Astrocyte (in vitro differentiated cells and primary cell): ENCODE results near the gene DUSP28. TPM values are rescaled to one million over a fixed set of nuclear protein-coding genes. Genes with fewer than 3 reads are reported as not detected.
A peak's percentile ranks its signal among the peaks of the same experiment; 100 is the strongest.

ENCODE experiments used
- DNase-seq: peaks from one replicate; pipeline ENCODE4 v3.0.0-alpha.2; 2010; ENCODE audit warnings: low read depth
- FAIRE-seq: peaks from 2 replicates; lab custom pipeline; 2011; peaks lifted over from hg19 to GRCh38; lab: Jason Lieb, UNC
- H2AFZ ChIP-seq: 2 replicates; pipeline ENCODE4 v1.6.0; 2012; ENCODE audit warnings: low read depth, low read length, inconsistent platforms
- H3K27ac ChIP-seq: 2 replicates; pipeline ENCODE4 v1.5.1; 2011; ENCODE audit warnings: low read depth, low read length, inconsistent platforms
- H3K27me3 ChIP-seq: 2 replicates; pipeline ENCODE4 v1.6.0; 2011; ENCODE audit warnings: low read length, inconsistent platforms; ENCODE audit not compliant: insufficient read depth
- H3K36me3 ChIP-seq: 2 replicates; pipeline ENCODE4 v1.5.1; 2011; ENCODE audit warnings: low read length, inconsistent platforms; ENCODE audit not compliant: insufficient read depth
- H3K4me1 ChIP-seq: 2 replicates; pipeline ENCODE4 v1.5.1; 2011; ENCODE audit warnings: low read length, inconsistent platforms; ENCODE audit not compliant: insufficient read depth
- H3K4me2 ChIP-seq: 2 replicates; pipeline ENCODE4 v1.6.0; 2012; ENCODE audit warnings: low read length, inconsistent platforms
- H3K4me3 ChIP-seq: 2 replicates; pipeline ENCODE4 v1.5.1; 2011; ENCODE audit warnings: low read depth, mild to moderate bottlenecking, low read length, inconsistent platforms; ENCODE audit not compliant: insufficient read depth
- H3K79me2 ChIP-seq: 2 replicates; pipeline ENCODE4 v1.6.0; 2012; ENCODE audit warnings: mild to moderate bottlenecking, low read length, inconsistent platforms; ENCODE audit not compliant: insufficient read depth
- H3K9ac ChIP-seq: 2 replicates; pipeline ENCODE4 v1.6.0; 2012; ENCODE audit warnings: mild to moderate bottlenecking, low read length, inconsistent platforms
- H3K9me3 ChIP-seq: 2 replicates; pipeline ENCODE4 v1.5.1; 2012; ENCODE audit warnings: low read depth, mild to moderate bottlenecking, low read length, inconsistent platforms; ENCODE audit not compliant: insufficient read depth
- H4K20me1 ChIP-seq: 2 replicates; pipeline ENCODE4 v1.6.0; 2012; ENCODE audit warnings: low read length, inconsistent platforms; ENCODE audit not compliant: insufficient read depth
- H3K27ac Mint-ChIP-seq: one replicate; pipeline ENCODE4 v1.8.0; 2021; ENCODE audit warnings: mild to moderate bottlenecking, mixed read lengths; ENCODE audit not compliant: unreplicated experiment
- H3K27me3 Mint-ChIP-seq: one replicate; pipeline ENCODE4 v1.8.0; 2021; ENCODE audit warnings: low read depth, mixed read lengths; ENCODE audit not compliant: unreplicated experiment
- H3K36me3 Mint-ChIP-seq: one replicate; pipeline ENCODE4 v1.8.0; 2021; ENCODE audit warnings: low read depth, mixed read lengths; ENCODE audit not compliant: unreplicated experiment
- H3K4me1 Mint-ChIP-seq: one replicate; pipeline ENCODE4 v1.8.0; 2021; ENCODE audit warnings: low read depth, mixed read lengths; ENCODE audit not compliant: unreplicated experiment
- H3K4me3 Mint-ChIP-seq: one replicate; pipeline ENCODE4 v1.8.0; 2021; ENCODE audit warnings: mild to moderate bottlenecking, moderate library complexity, mixed read lengths; ENCODE audit not compliant: unreplicated experiment
- H3K9me3 Mint-ChIP-seq: one replicate; pipeline ENCODE4 v1.8.0; 2021; ENCODE audit warnings: mild to moderate bottlenecking, mixed read lengths; ENCODE audit not compliant: unreplicated experiment
- EZH2 ChIP-seq: IDR thresholded peaks from 2 replicates; pipeline ENCODE4 v1.6.1; 2012; ENCODE audit warnings: mild to moderate bottlenecking, low read length, inconsistent platforms; ENCODE audit not compliant: insufficient read depth
- total RNA-seq: library from RNA; stranded (reverse); gene quantifications from 2 replicates; pipeline ENCODE4 v1.2.1, GENCODE V29; 2021
- TF ChIP-seq, protein P1 (sequence below): IDR thresholded peaks from 2 replicates; pipeline ENCODE4 v1.5.1; 2011; ENCODE audit warnings: low read depth, mild to moderate bottlenecking, inconsistent platforms, low read length, moderate library complexity; ENCODE audit not compliant: insufficient read depth

Gene DUSP28
- total RNA-seq, 1 donor from 2014 or later: 4.1 TPM

GRCh38 chr2:240591784-240592183, 31.6 kb downstream of the DUSP28 start:
- peaks cover 20% of the 10 kb centered on the region for H3K4me1 ChIP-seq
- peak overlapping the region; percentile 42 for H3K4me2 ChIP-seq
- DNase-seq (no peak), FAIRE-seq (no peak)
- no peaks in the 10 kb centered on the region for H3K27me3 ChIP-seq
- no peaks in the 10 kb centered on the region for H3K27me3 Mint-ChIP-seq
- H3K27ac Mint-ChIP-seq: no peak overlapping the region
- H3K9me3 Mint-ChIP-seq: no peaks in the 10 kb centered on the region
- no peak overlapping the region for H2AFZ ChIP-seq
- peaks cover 62% of the 10 kb centered on the region for H3K79me2 ChIP-seq
- peaks cover 4% of the 10 kb centered on the region for H3K36me3 ChIP-seq
- H3K4me3 Mint-ChIP-seq: no peak overlapping the region
- H3K36me3 Mint-ChIP-seq: peaks cover 4% of the 10 kb centered on the region
- H4K20me1 ChIP-seq: peaks cover 91% of the 10 kb centered on the region
- H3K4me3 ChIP-seq: no peak overlapping the region
- H3K4me1 Mint-ChIP-seq: peaks cover 17% of the 10 kb centered on the region
- H3K9me3 ChIP-seq: no peaks in the 10 kb centered on the region
- H3K27ac ChIP-seq: no peak overlapping the region
- TF ChIP-seq, protein P1, sequence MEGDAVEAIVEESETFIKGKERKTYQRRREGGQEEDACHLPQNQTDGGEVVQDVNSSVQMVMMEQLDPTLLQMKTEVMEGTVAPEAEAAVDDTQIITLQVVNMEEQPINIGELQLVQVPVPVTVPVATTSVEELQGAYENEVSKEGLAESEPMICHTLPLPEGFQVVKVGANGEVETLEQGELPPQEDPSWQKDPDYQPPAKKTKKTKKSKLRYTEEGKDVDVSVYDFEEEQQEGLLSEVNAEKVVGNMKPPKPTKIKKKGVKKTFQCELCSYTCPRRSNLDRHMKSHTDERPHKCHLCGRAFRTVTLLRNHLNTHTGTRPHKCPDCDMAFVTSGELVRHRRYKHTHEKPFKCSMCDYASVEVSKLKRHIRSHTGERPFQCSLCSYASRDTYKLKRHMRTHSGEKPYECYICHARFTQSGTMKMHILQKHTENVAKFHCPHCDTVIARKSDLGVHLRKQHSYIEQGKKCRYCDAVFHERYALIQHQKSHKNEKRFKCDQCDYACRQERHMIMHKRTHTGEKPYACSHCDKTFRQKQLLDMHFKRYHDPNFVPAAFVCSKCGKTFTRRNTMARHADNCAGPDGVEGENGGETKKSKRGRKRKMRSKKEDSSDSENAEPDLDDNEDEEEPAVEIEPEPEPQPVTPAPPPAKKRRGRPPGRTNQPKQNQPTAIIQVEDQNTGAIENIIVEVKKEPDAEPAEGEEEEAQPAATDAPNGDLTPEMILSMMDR: no peak
- TF ChIP-seq EZH2: no peak
- no peak overlapping the region for H3K9ac ChIP-seq

DNA sequence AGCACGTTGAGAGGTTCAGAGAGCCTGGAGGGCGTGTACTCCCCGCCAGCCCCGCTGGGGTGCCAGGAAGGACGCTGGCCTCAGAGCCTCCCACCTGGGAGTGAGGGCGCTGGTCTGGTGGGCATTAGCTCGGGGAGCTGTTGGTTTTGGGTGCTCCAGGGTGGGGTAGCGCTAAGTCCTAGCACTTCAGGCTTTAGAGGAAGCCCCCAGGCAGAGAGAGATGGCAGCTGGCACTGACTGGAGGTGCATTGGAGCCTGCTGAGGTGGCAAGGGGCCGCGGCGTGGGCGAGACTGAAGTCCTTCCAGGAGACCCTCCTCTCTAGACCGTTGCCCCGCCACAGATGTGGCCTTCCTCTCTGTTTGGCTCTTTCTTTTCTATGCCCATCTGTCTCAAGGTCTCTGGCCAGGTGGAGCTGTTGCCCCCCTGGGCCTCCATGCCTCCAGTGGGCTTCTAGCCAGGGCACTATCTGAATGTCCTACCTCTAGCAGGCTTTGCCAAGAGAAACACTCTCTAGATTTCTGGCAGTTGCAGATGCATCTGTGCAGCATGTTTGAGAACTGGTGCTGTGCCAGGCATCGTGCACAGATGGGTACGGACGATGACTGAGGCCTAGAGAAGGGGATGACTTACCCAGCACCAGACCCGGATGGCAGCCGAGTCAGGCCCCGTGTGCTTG, 33.0 kb downstream of the DUSP28 start:
- H3K4me1 Mint-ChIP-seq: peaks cover 10% of the 10 kb centered on the region
- peaks cover 4% of the 10 kb centered on the region for H3K36me3 ChIP-seq
- no peak overlapping the region for H3K4me3 Mint-ChIP-seq
- H3K4me1 ChIP-seq: peaks cover 11% of the 10 kb centered on the region
- H3K9me3 ChIP-seq: no peaks in the 10 kb centered on the region
- H3K27me3 ChIP-seq: no peaks in the 10 kb centered on the region
- peaks cover 4% of the 10 kb centered on the region for H3K36me3 Mint-ChIP-seq
- H3K27me3 Mint-ChIP-seq: no peaks in the 10 kb centered on the region
- FAIRE-seq (no peak), DNase-seq (no peak)
- H2AFZ ChIP-seq: no peak overlapping the region
- TF ChIP-seq, protein P1: no peak
- TF ChIP-seq EZH2: no peak
- no peak overlapping the region for H3K4me2 ChIP-seq
- H3K27ac ChIP-seq: no peak overlapping the region
- H3K9ac ChIP-seq: no peak overlapping the region
- H4K20me1 ChIP-seq: peaks cover 84% of the 10 kb centered on the region
- no peaks in the 10 kb centered on the region for H3K9me3 Mint-ChIP-seq
- no peak overlapping the region for H3K27ac Mint-ChIP-seq
- no peak overlapping the region for H3K4me3 ChIP-seq
- H3K79me2 ChIP-seq: peaks cover 48% of the 10 kb centered on the region
